IMR-90 (cell line): ENCODE results near the gene LEO1. TPM values are rescaled to one million over a fixed set of nuclear protein-coding genes. Genes with fewer than 3 reads are reported as not detected.
"Not testable (repeated sequence)": the region's sequence is repeated elsewhere in the genome, so short reads cannot be mapped to it uniquely, and the experiment has no call there.

ENCODE experiments used
- ATAC-seq: fragments of 200-7000 bp; cut with Tn5 transposase; 2 replicates; pipeline ENCODE4 v1.9.1; 2020; ENCODE audit warnings: low read depth, mild to moderate bottlenecking, moderate library complexity
- BruUV-seq: library from RNA; stranded (reverse); fragments of 400-500 nt; replicated peaks from 2 replicates; lab custom pipeline; 2021; lab: Mats Ljungman, UMichigan
- CTCF ChIA-PET: fragments of 300-600 bp; formaldehyde crosslinking; extraction: SDS; loops from one replicate; lab custom pipeline; 2021; ENCODE audit warnings: antibody characterized with exemption; lab: Yijun Ruan, JAX
- POLR2A ChIA-PET: fragments of 300-600 bp; sonication (Branson Sonifier 250); formaldehyde crosslinking; loops from one replicate; lab custom pipeline; 2022; ENCODE audit warnings: antibody characterized with exemption; ENCODE audit not compliant: unreplicated experiment; lab: Charles Lee
- DNase-seq: peaks from one replicate; pipeline ENCODE4 v3.0.0; 2013
- H2AFZ ChIP-seq: replicated peaks from 2 replicates; pipeline ENCODE3; 2013; ENCODE audit warnings: low read length, mild to moderate bottlenecking; ENCODE audit not compliant: poor library complexity
- H2AK5ac ChIP-seq: 2 replicates; pipeline ENCODE4 v1.6.1; 2013; ENCODE audit warnings: low read depth, low read length, inconsistent platforms
- H2AK9ac ChIP-seq: replicated peaks from 2 replicates; pipeline ENCODE3; 2013; ENCODE audit warnings: mild to moderate bottlenecking, low read depth, low read length, moderate library complexity; ENCODE audit not compliant: poor library complexity
- H2BK120ac ChIP-seq: 2 replicates; pipeline ENCODE4 v1.6.1; 2013; ENCODE audit warnings: low read depth, low read length, inconsistent platforms
- H2BK15ac ChIP-seq: 3 replicates; pipeline ENCODE4 v1.6.1; 2013; ENCODE audit warnings: low read depth, low read length, inconsistent platforms
- H2BK20ac ChIP-seq: 2 replicates; pipeline ENCODE4 v1.6.1; 2013; ENCODE audit warnings: low read depth, mild to moderate bottlenecking, inconsistent platforms, low read length, moderate library complexity
- H2BK5ac ChIP-seq: 2 replicates; pipeline ENCODE4 v1.6.1; 2013; ENCODE audit warnings: mild to moderate bottlenecking, low read depth, low read length, inconsistent platforms; ENCODE audit not compliant: poor library complexity, severe bottlenecking
- H3K14ac ChIP-seq: replicated peaks from 2 replicates; pipeline ENCODE4 v1.6.1; 2013; ENCODE audit warnings: low read depth, low read length, inconsistent platforms
- H3K18ac ChIP-seq: 2 replicates; pipeline ENCODE4 v1.6.1; 2013; ENCODE audit warnings: low read depth, low read length, control low read depth
- H3K23ac ChIP-seq: 2 replicates; pipeline ENCODE4 v1.6.1; 2013; ENCODE audit warnings: low read depth, low read length, inconsistent platforms
- H3K27ac ChIP-seq: 2 replicates; pipeline ENCODE4 v1.5.1; 2013; ENCODE audit warnings: mild to moderate bottlenecking, control low read depth, low read length; ENCODE audit not compliant: insufficient read depth
- H3K27me3 ChIP-seq: 2 replicates; pipeline ENCODE4 v1.6.1; 2013; ENCODE audit warnings: low read length; ENCODE audit not compliant: control insufficient read depth, insufficient read depth
- H3K36me3 ChIP-seq: 2 replicates; pipeline ENCODE4 v1.6.1; 2013; ENCODE audit warnings: low read length, mixed read lengths; ENCODE audit not compliant: control insufficient read depth, insufficient read depth
- H3K4ac ChIP-seq: 2 replicates; pipeline ENCODE4 v1.6.1; 2013; ENCODE audit warnings: low read depth, low read length, inconsistent platforms
- H3K4me1 ChIP-seq: 2 replicates; pipeline ENCODE4 v1.6.1; 2013; ENCODE audit warnings: low read length, mixed read lengths; ENCODE audit not compliant: control insufficient read depth, insufficient read depth
- H3K4me2 ChIP-seq: 2 replicates; pipeline ENCODE4 v1.6.1; 2013; ENCODE audit warnings: low read depth, mild to moderate bottlenecking, control low read depth, low read length, moderate library complexity
- H3K4me3 ChIP-seq: 2 replicates; pipeline ENCODE4 v1.5.1; 2013; ENCODE audit warnings: low read depth, mild to moderate bottlenecking, control low read depth, low read length, moderate library complexity; ENCODE audit not compliant: insufficient read depth
- H3K56ac ChIP-seq: 2 replicates; pipeline ENCODE4 v1.6.1; 2013; ENCODE audit warnings: low read length, inconsistent platforms; ENCODE audit not compliant: insufficient read depth; ENCODE audit errors: extremely low read depth
- H3K79me1 ChIP-seq, 2 experiments: 2 replicates each; pipeline ENCODE4 v1.6.1; 2013; ENCODE audit warnings: low read length in 2 of 2, inconsistent platforms in 1 of 2, low read depth in 1 of 2
- H3K9ac ChIP-seq: 2 replicates; pipeline ENCODE4 v1.6.1; 2013; ENCODE audit warnings: low read depth, low read length, control low read depth
- H3K9me1 ChIP-seq: 2 replicates; pipeline ENCODE4 v1.6.1; 2013; ENCODE audit warnings: low read length, inconsistent platforms; ENCODE audit not compliant: insufficient read depth
- H3K9me3 ChIP-seq: 2 replicates; pipeline ENCODE4 v1.6.1; 2013; ENCODE audit warnings: low read length; ENCODE audit not compliant: control insufficient read depth, insufficient read depth
- H4K20me1 ChIP-seq: 2 replicates; pipeline ENCODE4 v1.6.1; 2013; ENCODE audit warnings: low read length, inconsistent platforms; ENCODE audit not compliant: insufficient read depth
- H4K5ac ChIP-seq: 2 replicates; pipeline ENCODE4 v1.6.1; 2013; ENCODE audit warnings: mild to moderate bottlenecking, low read depth, low read length, control low read depth
- H4K8ac ChIP-seq, 2 experiments: 2 replicates each; pipeline ENCODE4 v1.6.1; 2013; ENCODE audit warnings: low read depth in 2 of 2, low read length in 2 of 2, control low read depth in 1 of 2, inconsistent platforms in 1 of 2
- H4K91ac ChIP-seq: 2 replicates; pipeline ENCODE4 v1.6.1; 2013; ENCODE audit warnings: low read depth, low read length, inconsistent platforms; ENCODE audit not compliant: insufficient read depth
- CEBPB ChIP-seq: IDR thresholded peaks from 2 replicates; pipeline ENCODE4 v1.6.1; 2012; ENCODE audit warnings: low read depth, low read length, improper control_type of control experiment
- CHD1 ChIP-seq: IDR thresholded peaks from 2 replicates; pipeline ENCODE4 v1.6.1; 2012; ENCODE audit warnings: low read depth, low read length, improper control_type of control experiment
- WGBS, 2 experiments: methylation state at CpG; one replicate each; pipeline versions ENCODE4 v1.1.5 to v1.1.7; 2013; ENCODE audit warnings: missing lambda C conversion rate in 2 of 2; ENCODE audit not compliant: insufficient read length in 1 of 2; ENCODE audit errors: extremely low coverage in 2 of 2; 5-methylcytosine and 5-hydroxymethylcytosine counted together
- dilution Hi-C: fragments of 300-500 bp; cut with HindIII; formaldehyde crosslinking; loops from one replicate; pipeline ENCODE4 v1.14.3; 2018; ENCODE audit warnings: low sequenced_read_pairs; ENCODE audit not compliant: unreplicated experiment
- in situ Hi-C: fragments of 300-500 bp; cut with MboI; formaldehyde crosslinking; loops from 3 replicates; pipeline ENCODE4 v1.14.3; 2019; ENCODE audit warnings: low sequenced_read_pairs, inconsistent platforms, mixed read lengths
- intact Hi-C: fragments of 100-400 bp; cut with micrococcal nuclease; formaldehyde crosslinking; loops from 2 replicates; pipeline ENCODE4 v1.10.0; 2022
- polyA plus RNA-seq, 3 experiments: library from polyadenylated mRNA; depleted of rRNA; stranded (reverse); fragments of >200 nt; gene quantifications; 2 replicates each; pipeline ENCODE4 v1.2.3, GENCODE V29; 2012; ENCODE audit warnings: low replicate concordance in 1 of 3
- total RNA-seq: library from RNA; depleted of rRNA; stranded (reverse); fragments of >200 nt; gene quantifications from 2 replicates; pipeline ENCODE4 v1.2.3, GENCODE V29; 2012
- TF ChIP-seq, protein P1 (sequence below): fragments of 150-350 bp; IDR thresholded peaks from 2 replicates; pipeline ENCODE4 v1.6.1; 2016; ENCODE audit warnings: low read depth, mild to moderate bottlenecking, low read length, moderate library complexity, borderline replicate concordance

Gene LEO1
- total and polyA plus RNA-seq, 2 of the 4 experiments (the other 2 are of a cell fraction): 9.0 to 11.5 TPM

DNA sequence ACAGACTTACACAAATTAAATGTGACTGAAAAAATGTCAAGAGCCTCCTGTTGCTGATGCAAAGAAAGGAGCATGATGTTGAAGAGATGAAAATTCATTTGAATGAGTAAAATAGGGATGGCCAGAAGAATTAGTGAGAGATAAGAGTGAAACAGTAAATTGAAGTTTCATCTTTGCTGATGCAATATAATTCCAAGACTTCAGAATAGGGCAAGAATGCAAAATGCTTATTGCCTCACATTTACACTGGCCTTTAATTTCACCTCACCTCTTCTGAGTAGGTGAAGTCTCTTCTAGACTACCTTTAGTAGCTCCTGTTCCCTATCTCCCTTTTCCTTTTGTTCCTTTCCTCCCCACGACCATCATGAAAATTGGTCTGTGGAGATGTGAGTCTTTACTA, 32.1 kb upstream of the LEO1 start:
- no peak for ATAC-seq
- dilution Hi-C loops (no loop called here), intact Hi-C loops (no loop called here), in situ Hi-C loops (loop anchor here (25.0 kb wide), 1 partner anchor 659 kb away; no protein-coding TSS in a partner anchor)
- DNase-seq: no peak
- Histone ChIP-seq H3K9me1 (0 out of 2 replicates have a peak, but pooled peaks cover 4% of the 10 kb centered on the region), H3K4me3 (no peak overlapping the region), H2BK5ac (no peak overlapping the region), H2AFZ (no peak overlapping the region), H3K4me2 (no peak overlapping the region), H4K8ac (no peak overlapping the region), H4K5ac (no peak overlapping the region), H3K23ac (no peak overlapping the region), H3K36me3 (no peaks in the 10 kb centered on the region), H2AK9ac (no peak overlapping the region), H3K9ac (no peak overlapping the region), H2BK20ac (no peak overlapping the region), H4K20me1 (no peaks in the 10 kb centered on the region), H3K27ac (no peak overlapping the region), H3K4ac (no peak overlapping the region), H3K27me3 (no peaks in the 10 kb centered on the region), H4K91ac (no peak overlapping the region), H3K9me3 (no peaks in the 10 kb centered on the region), H3K79me1 (no peaks in the 10 kb centered on the region), H3K56ac (no peak overlapping the region), H3K18ac (no peak overlapping the region), H2BK120ac (no peak overlapping the region), H3K14ac (no peak overlapping the region), H3K4me1 (peaks cover 4% of the 10 kb centered on the region; the same call in 1 of the 2 replicates), H2BK15ac (no peak overlapping the region), H2AK5ac (no peak overlapping the region)
- CTCF ChIA-PET: interaction anchor here (0.7 kb wide), 1 partner anchor 53 kb away, joined by 5 read pairs; no protein-coding TSS in a partner anchor
- TF ChIP-seq, protein P1, sequence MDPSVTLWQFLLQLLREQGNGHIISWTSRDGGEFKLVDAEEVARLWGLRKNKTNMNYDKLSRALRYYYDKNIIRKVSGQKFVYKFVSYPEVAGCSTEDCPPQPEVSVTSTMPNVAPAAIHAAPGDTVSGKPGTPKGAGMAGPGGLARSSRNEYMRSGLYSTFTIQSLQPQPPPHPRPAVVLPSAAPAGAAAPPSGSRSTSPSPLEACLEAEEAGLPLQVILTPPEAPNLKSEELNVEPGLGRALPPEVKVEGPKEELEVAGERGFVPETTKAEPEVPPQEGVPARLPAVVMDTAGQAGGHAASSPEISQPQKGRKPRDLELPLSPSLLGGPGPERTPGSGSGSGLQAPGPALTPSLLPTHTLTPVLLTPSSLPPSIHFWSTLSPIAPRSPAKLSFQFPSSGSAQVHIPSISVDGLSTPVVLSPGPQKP: no peak
- TF ChIP-seq CEBPB (0 out of 2 replicates have a peak, but pooled peaks have one; percentile 18), CHD1 (no peak)
- no CpG with 5 or more reads among the region's 1 CpG for WGBS, 2 experiments
- no TSS peak for BruUV-seq
- POLR2A ChIA-PET: interaction anchor here (1.1 kb wide), 1 partner anchor 18 kb away, joined by 4 read pairs; no protein-coding TSS in a partner anchor

DNA sequence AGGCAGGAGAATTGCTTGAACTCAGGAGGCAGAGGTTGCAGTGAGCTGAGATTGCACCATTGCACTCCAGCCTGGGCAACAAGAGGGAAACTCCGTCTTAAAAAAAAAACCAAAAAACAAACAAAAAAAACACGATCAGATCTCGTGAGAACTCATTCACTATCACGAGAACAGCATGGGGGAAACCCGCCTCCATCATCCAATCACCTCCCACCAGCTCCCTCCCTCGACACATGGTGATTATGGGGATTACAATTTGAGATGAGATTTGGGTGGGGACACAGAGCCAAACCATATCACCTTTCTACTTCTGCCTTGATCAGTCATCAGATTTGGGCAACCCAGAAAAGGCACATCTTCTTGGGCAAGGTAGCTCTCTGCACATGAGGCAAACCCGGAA, 31.5 kb upstream of the LEO1 start:
- H3K4ac ChIP-seq, intact Hi-C loops, H4K91ac ChIP-seq, BruUV-seq, DNase-seq, ATAC-seq, H2BK120ac ChIP-seq, H3K36me3 ChIP-seq, H2BK5ac ChIP-seq, dilution Hi-C loops, H2BK20ac ChIP-seq, H4K5ac ChIP-seq, H2AK5ac ChIP-seq, H3K9me1 ChIP-seq, H2BK15ac ChIP-seq, H2AFZ ChIP-seq, H3K4me2 ChIP-seq, H3K56ac ChIP-seq, H3K23ac ChIP-seq, H2AK9ac ChIP-seq, H3K27ac ChIP-seq, H3K79me1 ChIP-seq, H3K14ac ChIP-seq, H3K4me3 ChIP-seq, H4K20me1 ChIP-seq, H3K9me3 ChIP-seq, H3K18ac ChIP-seq, H4K8ac ChIP-seq, H3K4me1 ChIP-seq, H3K9ac ChIP-seq, H3K27me3 ChIP-seq: not testable (repeated sequence)
- WGBS, 2 experiments: no CpG with 5 or more reads among the region's 7 CpGs
- in situ Hi-C loops: loop anchor here (25.0 kb wide), 1 partner anchor 659 kb away; no protein-coding TSS in a partner anchor
- ChIA-PET POLR2A (interaction anchor here (1.1 kb wide), 1 partner anchor 19 kb away, joined by 4 read pairs; no protein-coding TSS in a partner anchor), CTCF (interaction anchor here (0.7 kb wide), 1 partner anchor 53 kb away, joined by 5 read pairs; no protein-coding TSS in a partner anchor)
